Measurements from ENCODE around the gene KIRREL2. TPM values are rescaled to one million over a fixed set of nuclear protein-coding genes. Genes with fewer than 3 reads are reported as not detected.

The KIRREL2 gene
- total RNA-seq, 1 experiment from 2014 or later: 3.1 TPM

GRCh38 chr19:35913589-35913988 lies 56.9 kb downstream of the KIRREL2 start:
- Histone ChIP-seq H4K5ac (ENCODE audit: insufficient read length, low read depth, low read length) (no peak overlapping the region), H2AFZ (ENCODE audit: low read length) (no peak overlapping the region), H3K23me2 (ENCODE audit: insufficient read length, low read depth, low read length, poor library complexity, severe bottlenecking) (no peaks in the 10 kb centered on the region), H3K14ac (ENCODE audit: insufficient read depth, low read length) (no peak overlapping the region), H4K91ac (ENCODE audit: insufficient read length, low read depth, low read length) (no peak overlapping the region), H3K27ac (ENCODE audit: insufficient read length, low read depth, low read length) (no peak overlapping the region), H2BK15ac (ENCODE audit: low read depth, low read length) (no peak overlapping the region), H3K4me1 (ENCODE audit: insufficient read depth, low read length) (no peaks in the 10 kb centered on the region), H4K20me1 (ENCODE audit: control insufficient read depth, insufficient read depth, insufficient read length) (no peaks in the 10 kb centered on the region), H2BK20ac (ENCODE audit: low read depth, low read length, poor library complexity, severe bottlenecking) (no peak overlapping the region), H3K79me1 (ENCODE audit: insufficient read depth, low read depth, low read length, poor library complexity, severe bottlenecking) (no peaks in the 10 kb centered on the region), H3K9me3 (ENCODE audit: control insufficient read depth, low read depth, low read length) (no peaks in the 10 kb centered on the region), H3K27me3 (ENCODE audit: insufficient read depth, low read length) (no peaks in the 10 kb centered on the region), H3K9ac (ENCODE audit: extremely low read depth, insufficient read length, low read length) (no peak overlapping the region), H4K8ac (replicated peaks; ENCODE audit: insufficient read length, low read depth, low read length) (no peak overlapping the region), H3T11ph (ENCODE audit: low read length) (no peak overlapping the region), H3K18ac (ENCODE audit: insufficient read length, low read depth, low read length) (no peak overlapping the region), H3K79me2 (ENCODE audit: insufficient read depth, low read length) (no peaks in the 10 kb centered on the region), H3K4ac (ENCODE audit: low read depth, low read length) (no peak overlapping the region), H2BK120ac (ENCODE audit: low read depth, low read length, poor library complexity, severe bottlenecking) (no peak overlapping the region), H3K23ac (ENCODE audit: insufficient read length, low read depth, low read length) (no peak overlapping the region), H3K56ac (ENCODE audit: insufficient read length, low read depth, low read length) (no peak overlapping the region), H2BK12ac (ENCODE audit: insufficient read length, low read depth, low read length) (no peak overlapping the region), H2AK5ac (ENCODE audit: insufficient read length, low read length) (no peak overlapping the region), H2BK5ac (ENCODE audit: insufficient read length, low read length) (no peak overlapping the region), H3K4me2 (ENCODE audit: insufficient read depth, insufficient read length, low read length) (no peak overlapping the region)
- peaks cover 4 to 12% of the 10 kb centered on the region in 2 experiments for H3K4me1 Mint-ChIP-seq
- no peak for TF ChIP-seq CTCF (conservative IDR thresholded peaks at IDR 0.05)
- H3K27me3 Mint-ChIP-seq (ENCODE audit: low read depth): peaks cover 15% of the 10 kb centered on the region
- H3K9me3 Mint-ChIP-seq: no peaks in the 10 kb centered on the region
- H3K4me3 Mint-ChIP-seq: no peak overlapping the region
- no CpG with 5 or more reads among the region's 7 CpGs for WGBS (ENCODE audit: extremely low coverage, insufficient read length, low lambda C conversion rate)
- no peak for DNase-seq
- no peak overlapping the region for H3K27ac Mint-ChIP-seq
- no peaks in the 10 kb centered on the region for H3K36me3 Mint-ChIP-seq (ENCODE audit: insufficient read depth in 1 of 3, low read depth in 3 of 3)
